DMS53 treated with DMSO at 0.1 percent for 48 hours (cell line): ENCODE data around the gene EHMT2.
"Not testable (repeated sequence)": the region's sequence is repeated elsewhere in the genome, so short reads cannot be mapped to it uniquely, and the experiment has no call there.

Experiments used
- DNase-seq: peaks from one replicate; lab custom pipeline; 2025; ENCODE audit not compliant: unreplicated experiment; lab: John Stamatoyannopoulos, UW

Gene EHMT2

GRCh38 chr6:31915756-31916155 is 18.3 kb upstream of the EHMT2 start:
- no peak for DNase-seq

- DNase-seq: no peak
Measured at GRCh38 chr6:31915351-31915750, 17.9 kb upstream of the EHMT2 start.

- no peak for DNase-seq
Measured at GRCh38 chr6:31911826-31912585, 14.5 kb upstream of the EHMT2 start.

- not testable (repeated sequence) for DNase-seq
Measured at GRCh38 chr6:31909298-31909697, 11.8 kb upstream of the EHMT2 start.

GRCh38 chr6:31908791-31909190 is 11.3 kb upstream of the EHMT2 start:
- DNase-seq: peak; percentile 10

- DNase-seq: not testable (repeated sequence)
Measured at GRCh38 chr6:31908255-31908654, 10.8 kb upstream of the EHMT2 start.

- no peak for DNase-seq
Measured at GRCh38 chr6:31907158-31907813, 9.8 kb upstream of the EHMT2 start.

- DNase-seq: not testable (repeated sequence)
Measured at GRCh38 chr6:31906727-31907126, 9.2 kb upstream of the EHMT2 start.

- no peak for DNase-seq
Measured at GRCh38 chr6:31906122-31906521, 8.6 kb upstream of the EHMT2 start.

GRCh38 chr6:31905041-31905440 is 7.5 kb upstream of the EHMT2 start:
- DNase-seq: no peak

- DNase-seq: no peak
Measured at GRCh38 chr6:31903957-31904356, 6.5 kb upstream of the EHMT2 start.

- peak; percentile 86 for DNase-seq
Measured at GRCh38 chr6:31901953-31902643, 4.6 kb upstream of the EHMT2 start, which contains the start of gene ZBTB12. ZBTB12 (minus strand) TSS chr6:31902086; CDS start chr6:31901305, 781 bp downstream.

- DNase-seq: peak; percentile 18
Measured at GRCh38 chr6:31901415-31901952, 4.0 kb upstream of the EHMT2 start.

GRCh38 chr6:31900917-31901414 is 3.5 kb upstream of the EHMT2 start:
- no peak for DNase-seq

- DNase-seq: no peak
Measured at GRCh38 chr6:31899882-31900722, 2.6 kb upstream of the EHMT2 start.

- DNase-seq: no peak
Measured at GRCh38 chr6:31899215-31899614, 1.7 kb upstream of the EHMT2 start.

GRCh38 chr6:31898383-31899011 is 999 bp upstream of the EHMT2 start:
- peak; percentile 70 for DNase-seq

GRCh38 chr6:31896856-31897611 is 464 bp downstream of the EHMT2 start:
- no peak for DNase-seq

- no peak for DNase-seq
Measured at GRCh38 chr6:31896493-31896855, 1.0 kb downstream of the EHMT2 start.
